Kidney capillary endothelial cell (primary cell): ENCODE measurements around the gene ADARB1.
"Not testable (repeated sequence)": the region's sequence is repeated elsewhere in the genome, so short reads cannot be mapped to it uniquely, and the experiment has no call there.

Experiments
- DNase-seq: peaks from one replicate; pipeline ENCODE4 v3.0.0-alpha.2; 2018; ENCODE audit warnings: low spot score

The ADARB1 gene

GRCh38 chr21:45117314-45117713, 42.9 kb downstream of the ADARB1 start:
- DNase-seq = no peak

GRCh38 chr21:45118099-45118498, 43.7 kb downstream of the ADARB1 start:
- DNase-seq = no peak

GRCh38 chr21:45119812-45120211, 45.4 kb downstream of the ADARB1 start:
- no peak for DNase-seq

- no peak for DNase-seq
Observed at GRCh38 chr21:45120975-45121374, 46.6 kb downstream of the ADARB1 start.

- DNase-seq = no peak
Observed at GRCh38 chr21:45122030-45122429, 47.6 kb downstream of the ADARB1 start.

GRCh38 chr21:45122432-45123132, 48.2 kb downstream of the ADARB1 start:
- no peak for DNase-seq

GRCh38 chr21:45123440-45123839, 49.1 kb downstream of the ADARB1 start:
- DNase-seq = no peak

- no peak for DNase-seq
Observed at GRCh38 chr21:45124596-45124995, 50.2 kb downstream of the ADARB1 start.

- DNase-seq = no peak
Observed at GRCh38 chr21:45125357-45125756, 51.0 kb downstream of the ADARB1 start.

- DNase-seq = no peak
Observed at GRCh38 chr21:45126204-45126626, 51.8 kb downstream of the ADARB1 start.

- no peak for DNase-seq
Observed at GRCh38 chr21:45126983-45127382, 52.6 kb downstream of the ADARB1 start.

- no peak for DNase-seq
Observed at GRCh38 chr21:45127937-45128336, 53.6 kb downstream of the ADARB1 start.

- peak; percentile 78 for DNase-seq
Observed at GRCh38 chr21:45128613-45129188, 54.3 kb downstream of the ADARB1 start.

- peak; percentile 85 for DNase-seq
Observed at GRCh38 chr21:45129189-45129923, 55.0 kb downstream of the ADARB1 start.

- DNase-seq = peak; percentile 78
Observed at GRCh38 chr21:45130324-45130774, 56.0 kb downstream of the ADARB1 start.

- no peak for DNase-seq
Observed at GRCh38 chr21:45131537-45131999, 57.2 kb downstream of the ADARB1 start.

- DNase-seq = peak; percentile 69
Observed at GRCh38 chr21:45132841-45133573, 58.6 kb downstream of the ADARB1 start.

GRCh38 chr21:45133574-45134278, 59.3 kb downstream of the ADARB1 start:
- not testable (repeated sequence) for DNase-seq

GRCh38 chr21:45134279-45135076, 60.1 kb downstream of the ADARB1 start:
- DNase-seq = no peak

- no peak for DNase-seq
Observed at GRCh38 chr21:45135122-45135521, 60.7 kb downstream of the ADARB1 start.

GRCh38 chr21:45135868-45136267, 61.5 kb downstream of the ADARB1 start:
- no peak for DNase-seq
